HG02970 (cell line): ENCODE measurements around the gene LCN12.

Experiments used
- ATAC-seq: cut with Tn5 transposase; IDR thresholded peaks from one replicate; pipeline ENCODE4 v1.9.1; 2021; ENCODE audit warnings: mild to moderate bottlenecking, moderate library complexity, moderate number of reproducible peaks; ENCODE audit not compliant: unreplicated experiment, low FRiP score

Gene LCN12

GRCh38 chr9:136971746-136972145 lies 19.7 kb downstream of the LCN12 start:
- no peak for ATAC-seq

GRCh38 chr9:136972335-136972734 lies 20.3 kb downstream of the LCN12 start:
- no peak for ATAC-seq

DNA sequence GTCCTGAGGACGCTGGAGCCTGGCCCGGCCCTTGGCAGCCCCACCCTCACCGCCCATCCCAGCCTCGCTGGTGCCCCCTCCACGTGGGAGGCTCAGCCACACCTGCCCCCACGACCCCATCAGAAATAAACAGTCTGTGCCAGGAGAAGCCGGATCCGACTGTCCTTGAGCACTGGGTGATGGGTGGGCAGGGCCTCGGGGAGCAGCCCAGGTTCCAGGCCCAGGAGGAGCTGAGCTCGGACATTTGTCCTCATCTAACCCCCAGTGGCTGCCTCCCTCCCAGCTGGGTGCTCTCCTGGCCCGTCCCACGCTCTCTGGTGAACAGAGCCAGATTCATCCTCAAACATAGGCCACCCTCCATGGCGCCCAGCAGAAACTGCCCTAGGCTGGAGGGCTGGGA lies 20.7 kb downstream of the LCN12 start:
- no peak for ATAC-seq

GRCh38 chr9:136973618-136974617 lies 21.8 kb downstream of the LCN12 start:
- no peak for ATAC-seq

- no peak for ATAC-seq
These were observed 22.9 kb downstream of the LCN12 start for GRCh38 chr9:136974817-136975535.

DNA sequence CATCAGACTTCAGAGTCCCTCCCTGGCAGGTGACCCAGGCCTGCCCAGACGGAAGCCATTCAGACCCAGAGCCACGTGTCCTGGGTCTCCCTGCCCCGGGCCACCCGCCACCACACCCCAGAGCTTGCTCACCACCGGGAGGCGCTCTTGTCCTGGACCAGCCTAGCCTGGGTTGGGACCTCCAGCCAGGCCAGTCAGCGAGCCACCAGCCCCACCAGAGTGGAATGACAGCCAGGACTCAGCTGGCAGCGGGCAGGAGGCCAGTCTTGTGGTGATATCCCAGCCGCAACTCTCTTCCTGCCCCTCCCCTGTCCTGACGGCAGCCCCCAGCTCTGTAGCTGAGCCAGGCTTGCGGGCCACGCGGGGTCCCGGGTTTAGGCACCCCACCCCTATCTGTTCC lies 23.6 kb downstream of the LCN12 start:
- no peak for ATAC-seq

DNA sequence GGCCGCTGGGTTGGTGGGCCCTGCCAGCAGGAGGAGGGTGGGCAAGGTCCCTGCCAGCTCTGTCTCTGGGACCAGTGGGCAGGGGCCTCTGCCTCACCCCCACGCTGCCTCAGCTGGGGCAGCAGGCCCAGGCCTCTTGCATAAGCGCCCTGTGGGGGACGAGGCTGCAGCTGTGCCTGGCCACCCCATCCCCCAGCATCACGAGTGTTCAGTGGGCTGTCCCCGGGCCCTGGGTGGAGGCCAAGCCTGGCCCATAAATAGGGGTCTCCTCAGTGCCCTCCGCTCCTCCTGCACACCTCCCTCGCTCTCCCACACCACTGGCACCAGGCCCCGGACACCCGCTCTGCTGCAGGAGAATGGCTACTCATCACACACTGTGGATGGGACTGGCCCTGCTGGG lies 25.1 kb downstream of the LCN12 start, which contains the start of gene PTGDS:
TSS of gene PTGDS (plus strand) at position 282 of the 400 bp plus-strand sequence. CDS start at position 357, 75 bp downstream.
- ATAC-seq = no peak

DNA sequence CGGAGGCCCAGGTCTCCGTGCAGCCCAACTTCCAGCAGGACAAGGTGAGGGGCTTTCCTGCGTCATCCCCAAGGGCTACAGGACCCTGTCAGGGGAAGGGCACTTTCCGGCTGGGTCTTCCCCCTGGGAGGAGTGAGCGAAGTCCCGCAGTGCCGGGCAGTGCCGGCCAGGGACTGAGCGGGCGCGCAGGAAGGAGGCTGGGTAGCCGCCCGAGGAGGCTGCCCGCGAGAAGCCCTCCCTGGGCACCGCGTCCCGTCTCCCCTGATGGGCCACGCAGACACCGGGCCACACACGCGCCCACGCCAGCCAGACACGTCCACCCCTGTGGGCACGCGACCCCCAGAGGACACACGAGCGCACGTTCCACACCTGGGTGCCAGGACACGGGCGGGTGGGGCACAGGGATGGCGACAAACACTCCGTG lies 25.6 kb downstream of the LCN12 start:
- no peak for ATAC-seq

GRCh38 chr9:136978073-136978864 lies 26.2 kb downstream of the LCN12 start:
- no peak for ATAC-seq

DNA sequence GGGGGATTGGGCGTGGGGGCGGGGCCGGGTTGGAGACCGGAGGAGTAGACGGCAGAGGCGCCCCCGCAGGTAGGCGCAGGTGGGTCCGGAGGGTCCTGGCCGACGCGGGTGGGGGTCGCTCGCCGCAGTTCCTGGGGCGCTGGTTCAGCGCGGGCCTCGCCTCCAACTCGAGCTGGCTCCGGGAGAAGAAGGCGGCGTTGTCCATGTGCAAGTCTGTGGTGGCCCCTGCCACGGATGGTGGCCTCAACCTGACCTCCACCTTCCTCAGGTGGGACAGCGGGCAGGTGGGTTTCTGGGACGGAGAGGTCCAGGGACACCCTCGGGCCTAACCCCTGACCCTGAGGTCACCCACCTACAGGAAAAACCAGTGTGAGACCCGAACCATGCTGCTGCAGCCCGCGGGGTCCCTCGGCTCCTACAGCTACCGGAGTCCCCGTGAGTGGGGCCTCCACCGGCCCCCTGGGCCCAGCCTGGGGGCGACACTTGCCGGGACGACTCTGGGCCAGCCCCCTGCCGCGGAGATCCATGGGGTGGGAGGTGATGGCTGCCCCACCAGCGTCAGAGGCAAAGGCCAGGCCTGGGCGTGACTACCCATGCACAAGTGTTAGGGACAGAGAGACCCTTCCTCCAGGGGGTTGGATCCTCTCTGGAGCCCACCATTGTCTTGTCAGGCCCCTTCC lies 26.9 kb downstream of the LCN12 start:
- no peak for ATAC-seq

GRCh38 chr9:136979769-136980587 lies 27.9 kb downstream of the LCN12 start:
- no peak for ATAC-seq

DNA sequence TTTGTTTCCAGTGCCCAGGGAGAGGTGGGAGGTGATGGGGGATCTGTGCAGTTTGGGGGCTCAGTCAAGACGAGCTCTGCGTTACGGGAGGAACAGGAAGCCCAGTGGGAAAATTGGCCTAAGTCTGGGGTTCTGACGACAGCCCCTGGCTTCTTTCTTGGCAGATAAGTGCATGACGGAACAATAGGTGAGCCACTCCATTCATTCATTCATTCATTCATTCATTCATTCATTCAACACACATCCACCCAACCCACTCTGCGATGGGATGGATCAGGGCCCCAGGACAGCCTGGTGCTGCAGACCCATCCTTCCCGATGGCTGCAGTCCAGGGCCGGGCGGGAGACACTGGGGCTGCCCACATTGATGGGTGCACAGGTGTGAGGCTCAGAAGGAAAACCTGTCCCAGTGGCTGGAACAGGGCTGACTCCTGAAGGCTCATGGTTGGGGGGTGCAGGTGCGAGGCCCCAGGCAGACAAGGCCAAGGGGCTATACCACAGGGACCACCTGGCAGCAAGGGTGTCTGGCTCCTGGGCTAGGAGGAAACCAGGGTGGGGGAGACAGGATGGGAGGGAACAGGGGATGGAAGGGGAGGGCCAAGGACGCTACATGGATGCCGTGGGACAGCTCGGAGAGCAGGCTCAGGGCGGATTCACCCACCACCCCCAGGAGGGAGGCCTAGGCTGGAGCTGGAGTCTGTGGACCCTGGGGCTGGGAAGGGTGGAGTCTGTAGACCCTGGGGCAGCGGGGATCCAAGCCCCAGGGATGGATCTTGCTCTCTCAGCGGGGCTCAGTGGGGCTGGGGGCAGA lies 28.8 kb downstream of the LCN12 start:
- no peak for ATAC-seq

DNA sequence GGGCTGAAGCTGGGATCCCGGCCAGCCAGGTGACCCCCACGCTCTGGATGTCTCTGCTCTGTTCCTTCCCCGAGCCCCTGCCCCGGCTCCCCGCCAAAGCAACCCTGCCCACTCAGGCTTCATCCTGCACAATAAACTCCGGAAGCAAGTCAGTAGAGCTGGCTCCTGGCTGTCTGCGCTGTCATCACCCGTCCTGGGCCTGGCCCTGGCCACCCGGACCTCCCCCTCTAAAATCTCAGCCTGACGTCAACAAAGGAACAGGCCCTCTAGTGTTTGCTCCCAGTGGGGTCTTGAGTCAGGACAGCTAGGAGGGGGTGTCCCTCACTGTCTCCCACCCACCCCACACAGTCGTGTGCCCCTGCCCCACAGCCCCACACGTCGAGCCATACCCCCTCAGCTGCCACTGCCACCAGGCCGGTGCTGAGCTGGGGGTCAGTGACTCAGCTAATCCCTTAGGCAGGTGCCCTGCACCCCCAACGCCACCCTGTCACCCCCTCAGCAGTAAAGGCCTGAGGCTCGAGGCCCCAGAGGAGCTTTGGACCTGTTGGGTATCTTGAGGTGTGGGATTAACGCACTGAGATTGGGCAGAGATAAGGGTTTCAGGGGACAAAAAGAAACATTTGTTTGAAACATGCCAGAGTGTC lies 29.6 kb downstream of the LCN12 start:
- no peak for ATAC-seq

- no peak for ATAC-seq
These were observed 30.4 kb downstream of the LCN12 start, which contains the start of gene LCNL1 for GRCh38 chr9:136982232-136983051. Gene LCNL1, plus strand, starts transcription at chr9:136982993. Its CDS starts 594 bp downstream, at chr9:136983587.

DNA sequence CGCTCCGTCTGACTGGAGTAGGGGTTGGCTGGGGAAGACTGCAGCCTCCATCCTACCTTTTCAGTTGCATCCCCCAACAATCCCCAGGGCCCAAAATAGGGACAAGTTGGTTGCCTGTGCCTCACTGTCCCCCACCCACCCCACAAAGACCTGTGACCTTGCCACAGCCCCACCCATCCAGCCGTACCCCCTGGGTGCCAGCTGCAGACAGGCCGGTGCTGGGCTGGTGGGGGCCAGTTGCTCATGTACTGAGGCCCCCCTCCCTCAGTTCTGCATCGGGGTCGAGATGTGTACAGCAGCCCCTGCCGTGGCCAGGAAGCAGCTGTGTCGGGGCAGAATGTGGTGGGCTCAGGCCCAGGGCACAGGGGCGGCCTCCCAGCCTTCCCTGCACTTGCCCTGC lies 31.1 kb downstream of the LCN12 start:
- no peak for ATAC-seq

DNA sequence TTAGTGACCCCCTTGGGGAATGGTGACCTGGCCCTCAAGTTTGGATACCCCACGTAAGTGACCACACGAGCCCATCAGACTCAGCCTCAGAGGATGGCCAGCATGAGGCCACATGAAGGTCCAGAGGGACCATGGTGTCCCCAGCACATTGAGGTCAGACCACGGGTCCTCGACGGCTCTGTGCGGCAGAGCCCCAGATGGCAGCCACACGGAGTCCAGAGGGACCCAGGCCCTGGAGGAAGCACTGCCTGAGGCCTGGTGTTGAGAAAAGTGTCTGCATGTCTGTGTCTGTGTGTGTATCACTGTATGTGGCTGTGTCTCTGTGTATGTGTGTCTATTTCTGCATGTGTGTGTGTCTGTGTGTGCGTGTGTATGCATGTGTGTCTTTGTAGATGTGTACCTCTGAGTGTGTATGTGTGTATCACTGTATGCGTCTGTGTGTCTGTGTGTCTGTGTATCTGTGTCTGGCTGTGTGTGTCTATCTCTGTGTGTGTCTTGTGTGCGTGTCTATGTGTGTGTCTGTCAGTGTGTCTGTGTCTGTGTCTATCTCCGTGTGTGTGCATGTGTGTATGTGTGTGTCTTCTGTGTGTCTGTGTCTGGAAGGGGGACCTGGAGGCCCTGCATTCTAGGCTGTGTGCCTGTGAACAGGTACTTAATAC lies 31.7 kb downstream of the LCN12 start:
- ATAC-seq = no peak
